Panc1 (cell line): ENCODE data around the gene PRRG3. TPM values are rescaled to one million over a fixed set of nuclear protein-coding genes. Genes with fewer than 3 reads are reported as not detected.
A peak's percentile ranks its signal among the peaks of the same experiment; 100 is the strongest.

Experiments used
- ATAC-seq: fragments of 200-7000 bp; cut with Tn5 transposase; 2 replicates; pipeline ENCODE4 v1.9.1; 2020; ENCODE audit warnings: mild to moderate bottlenecking, moderate library complexity
- BruUV-seq: library from RNA; stranded (reverse); fragments of 400-500 nt; replicated peaks from 2 replicates; lab custom pipeline; 2021; lab: Mats Ljungman, UMichigan
- CTCF ChIA-PET: fragments of 300-600 bp; sonication (Branson Sonifier 250); formaldehyde crosslinking; loops from one replicate; lab custom pipeline; 2022; ENCODE audit warnings: antibody characterized with exemption; lab: Charles Lee
- POLR2A ChIA-PET: fragments of 300-600 bp; sonication (Branson Sonifier 250); formaldehyde crosslinking; loops from one replicate; lab custom pipeline; 2022; ENCODE audit warnings: antibody characterized with exemption; lab: Charles Lee
- DNase-seq: peaks from one replicate; pipeline ENCODE4 v3.0.0-alpha.2; 2010; ENCODE audit warnings: low read depth, low spot score
- H3K27ac ChIP-seq: 2 replicates; pipeline ENCODE4 v1.5.1; 2011; ENCODE audit warnings: mild to moderate bottlenecking, low read length, inconsistent platforms
- H3K27me3 ChIP-seq: fragments of 200-500 bp; sonication (Bioruptor generic); 2 replicates; pipeline ENCODE4 v1.6.0; 2014; ENCODE audit warnings: low read length, inconsistent platforms; ENCODE audit not compliant: control insufficient read depth, insufficient read depth
- H3K36me3 ChIP-seq: fragments of 200-500 bp; sonication (Bioruptor generic); 2 replicates; pipeline ENCODE4 v1.5.1; 2014; ENCODE audit warnings: inconsistent platforms, mild to moderate bottlenecking, low read length, moderate library complexity; ENCODE audit not compliant: control insufficient read depth, insufficient read depth
- H3K4me1 ChIP-seq: 2 replicates; pipeline ENCODE4 v1.5.1; 2011; ENCODE audit warnings: inconsistent platforms, mild to moderate bottlenecking, low read length, moderate library complexity; ENCODE audit not compliant: control insufficient read depth, insufficient read depth
- H3K4me3 ChIP-seq, 2 experiments: 2 replicates each; pipeline ENCODE4 v1.5.1; 2011 to 2012; ENCODE audit warnings: low read depth in 2 of 2, low read length in 2 of 2, mild to moderate bottlenecking in 2 of 2, inconsistent platforms in 1 of 2, moderate library complexity in 1 of 2
- H3K9me3 ChIP-seq: fragments of 200-500 bp; sonication (Bioruptor generic); 2 replicates; pipeline ENCODE4 v1.5.1; 2014; ENCODE audit warnings: low read depth, mild to moderate bottlenecking, inconsistent platforms, low read length, moderate library complexity; ENCODE audit not compliant: control insufficient read depth, insufficient read depth
- CTCF ChIP-seq: fragments of 450-650 bp; IDR thresholded peaks from 2 replicates; pipeline ENCODE4 v1.5.1; 2017; ENCODE audit warnings: mild to moderate bottlenecking
- POLR2AphosphoS5 ChIP-seq: IDR thresholded peaks from 2 replicates; pipeline ENCODE4 v1.6.1; 2012; ENCODE audit warnings: mild to moderate bottlenecking, low read depth, low read length, moderate library complexity
- SIN3A ChIP-seq: IDR thresholded peaks from 2 replicates; pipeline ENCODE4 v1.6.1; 2012; ENCODE audit warnings: low read depth, mild to moderate bottlenecking, low read length, moderate library complexity, borderline replicate concordance; ENCODE audit not compliant: insufficient read depth
- TCF7L2 ChIP-seq: IDR thresholded peaks from 2 replicates; pipeline ENCODE4 v1.6.1; 2011; ENCODE audit warnings: mild to moderate bottlenecking, low read depth, low read length, inconsistent platforms
- in situ Hi-C: cut with HindIII; loops from 2 replicates; pipeline ENCODE4 v1.10.0; 2016; ENCODE audit warnings: low sequenced_read_pairs, low pct_unique_long_range_greater_than_20kb
- intact Hi-C: fragments of 100-400 bp; cut with micrococcal nuclease; formaldehyde crosslinking; loops from one replicate; pipeline ENCODE4 v1.10.0; 2022; ENCODE audit not compliant: unreplicated experiment
- total RNA-seq: library from RNA; stranded (reverse); gene quantifications from one replicate; pipeline ENCODE4 v1.2.1, GENCODE V29; 2021; ENCODE audit not compliant: unreplicated experiment
- TF ChIP-seq, protein P1 (sequence below), 2 experiments: IDR thresholded peaks; 2 replicates each; pipeline ENCODE4 v1.6.1; 2011 to 2012; ENCODE audit warnings: low read depth in 2 of 2, control low read depth in 1 of 2, low read length in 1 of 2, mild to moderate bottlenecking in 1 of 2, moderate library complexity in 1 of 2; ENCODE audit not compliant: insufficient read depth in 1 of 2

The PRRG3 gene
- total RNA-seq, 1 experiment from 2014 or later = not detected

GRCh38 chrX:151754047-151754429 is 58.8 kb downstream of the PRRG3 start:
- ChIA-PET CTCF (interaction anchor here (1.2 to 1.5 kb wide), 2 partner anchors 878 to 882 kb away, joined by 4 to 10 read pairs; no protein-coding TSS in a partner anchor), POLR2A (no interaction called here)
- Histone ChIP-seq H3K4me3 (no peak overlapping the region), H3K27ac (no peak overlapping the region), H3K4me1 (no peaks in the 10 kb centered on the region), H3K9me3 (no peaks in the 10 kb centered on the region), H3K27me3 (no peaks in the 10 kb centered on the region; the same call in 1 of the 2 replicates), H3K36me3 (no peaks in the 10 kb centered on the region)
- BruUV-seq = no TSS peak
- intact Hi-C loops (loop anchor here (5.0 to 10.0 kb wide), 2 partner anchors 371 to 883 kb away; partner anchors contain the start of gene GABRQ), in situ Hi-C loops (no loop called here)
- no peak for DNase-seq
- peak; percentile 28; the same call in 1 of the 2 replicates for ATAC-seq
- no peak for TF ChIP-seq SIN3A
- no peak for TF ChIP-seq POLR2AphosphoS5
- no peak for TF ChIP-seq CTCF
- no peak for TF ChIP-seq TCF7L2
- TF ChIP-seq, protein P1, sequence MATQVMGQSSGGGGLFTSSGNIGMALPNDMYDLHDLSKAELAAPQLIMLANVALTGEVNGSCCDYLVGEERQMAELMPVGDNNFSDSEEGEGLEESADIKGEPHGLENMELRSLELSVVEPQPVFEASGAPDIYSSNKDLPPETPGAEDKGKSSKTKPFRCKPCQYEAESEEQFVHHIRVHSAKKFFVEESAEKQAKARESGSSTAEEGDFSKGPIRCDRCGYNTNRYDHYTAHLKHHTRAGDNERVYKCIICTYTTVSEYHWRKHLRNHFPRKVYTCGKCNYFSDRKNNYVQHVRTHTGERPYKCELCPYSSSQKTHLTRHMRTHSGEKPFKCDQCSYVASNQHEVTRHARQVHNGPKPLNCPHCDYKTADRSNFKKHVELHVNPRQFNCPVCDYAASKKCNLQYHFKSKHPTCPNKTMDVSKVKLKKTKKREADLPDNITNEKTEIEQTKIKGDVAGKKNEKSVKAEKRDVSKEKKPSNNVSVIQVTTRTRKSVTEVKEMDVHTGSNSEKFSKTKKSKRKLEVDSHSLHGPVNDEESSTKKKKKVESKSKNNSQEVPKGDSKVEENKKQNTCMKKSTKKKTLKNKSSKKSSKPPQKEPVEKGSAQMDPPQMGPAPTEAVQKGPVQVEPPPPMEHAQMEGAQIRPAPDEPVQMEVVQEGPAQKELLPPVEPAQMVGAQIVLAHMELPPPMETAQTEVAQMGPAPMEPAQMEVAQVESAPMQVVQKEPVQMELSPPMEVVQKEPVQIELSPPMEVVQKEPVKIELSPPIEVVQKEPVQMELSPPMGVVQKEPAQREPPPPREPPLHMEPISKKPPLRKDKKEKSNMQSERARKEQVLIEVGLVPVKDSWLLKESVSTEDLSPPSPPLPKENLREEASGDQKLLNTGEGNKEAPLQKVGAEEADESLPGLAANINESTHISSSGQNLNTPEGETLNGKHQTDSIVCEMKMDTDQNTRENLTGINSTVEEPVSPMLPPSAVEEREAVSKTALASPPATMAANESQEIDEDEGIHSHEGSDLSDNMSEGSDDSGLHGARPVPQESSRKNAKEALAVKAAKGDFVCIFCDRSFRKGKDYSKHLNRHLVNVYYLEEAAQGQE (IDR thresholded peaks at IDR 0.05; ENCODE audit: insufficient read depth in 1 of 2, low read depth in 2 of 2, low read length in 1 of 2) = no peak

DNA sequence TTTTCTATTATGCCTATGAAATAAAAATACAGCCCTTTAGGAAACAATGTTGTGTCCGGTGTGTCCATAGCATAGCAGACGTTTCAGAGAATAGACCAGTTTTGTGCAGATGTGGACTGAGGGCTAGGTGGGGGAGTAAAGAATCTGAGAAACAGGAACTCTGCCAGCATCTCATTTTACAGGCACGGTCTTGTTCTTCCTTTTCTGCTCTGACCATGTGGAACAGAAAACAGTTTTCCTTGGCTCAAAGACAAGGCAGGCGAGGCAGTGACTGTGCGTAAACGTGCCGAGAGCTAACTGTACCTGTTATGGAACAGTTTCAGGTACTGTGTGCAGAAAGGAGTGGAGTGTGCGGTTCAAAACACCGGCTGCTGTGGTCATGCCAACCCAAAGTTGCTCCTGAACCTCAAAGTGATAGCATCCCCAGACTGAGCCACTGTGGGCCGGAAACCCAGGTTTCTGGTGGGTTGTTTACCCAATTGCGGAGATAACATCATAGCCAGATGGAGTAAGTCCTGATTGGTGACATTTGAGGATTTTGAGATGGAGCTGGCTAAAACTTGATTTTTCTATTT is 59.5 kb downstream of the PRRG3 start:
- Histone ChIP-seq H3K27me3 (no peaks in the 10 kb centered on the region; the same call in 1 of the 2 replicates), H3K27ac (no peak overlapping the region), H3K9me3 (no peaks in the 10 kb centered on the region), H3K4me1 (no peaks in the 10 kb centered on the region), H3K36me3 (no peaks in the 10 kb centered on the region), H3K4me3 (no peak overlapping the region)
- ChIA-PET CTCF (no interaction called here), POLR2A (no interaction called here)
- intact Hi-C loops (loop anchor here (5.0 to 10.0 kb wide), 2 partner anchors 370 to 883 kb away; partner anchors contain the start of gene GABRQ), in situ Hi-C loops (no loop called here)
- TF ChIP-seq TCF7L2 (no peak), POLR2AphosphoS5 (no peak), CTCF (no peak), SIN3A (no peak)
- TF ChIP-seq, protein P1 (IDR thresholded peaks at IDR 0.05; ENCODE audit: insufficient read depth in 1 of 2, low read depth in 2 of 2, low read length in 1 of 2) = no peak
- no TSS peak for BruUV-seq
- DNase-seq (no peak), ATAC-seq (no peak)
